Chondrocyte (in vitro differentiated cells): ENCODE data around the gene LDHAL6A. TPM values are rescaled to one million over a fixed set of nuclear protein-coding genes. Genes with fewer than 3 reads are reported as not detected.

Experiments
- DNase-seq: peaks from one replicate; pipeline ENCODE4 v3.0.0; 2021; ENCODE audit warnings: mixed read lengths, low spot score
- H3K27ac Mint-ChIP-seq: one replicate; pipeline ENCODE4 v1.8.0; 2021; ENCODE audit warnings: mild to moderate bottlenecking, moderate library complexity, mixed read lengths; ENCODE audit not compliant: unreplicated experiment
- H3K27me3 Mint-ChIP-seq: 2 replicates; pipeline ENCODE4 v1.8.0; 2021; ENCODE audit warnings: low read depth, mixed read lengths
- H3K36me3 Mint-ChIP-seq: 2 replicates; pipeline ENCODE4 v1.8.0; 2021; ENCODE audit warnings: low read depth, mixed read lengths
- H3K4me1 Mint-ChIP-seq: 2 replicates; pipeline ENCODE4 v1.8.0; 2021; ENCODE audit warnings: low read depth, mild to moderate bottlenecking, mixed read lengths
- H3K4me3 Mint-ChIP-seq: one replicate; pipeline ENCODE4 v1.8.0; 2021; ENCODE audit warnings: mild to moderate bottlenecking, moderate library complexity, mixed read lengths; ENCODE audit not compliant: unreplicated experiment
- H3K9me3 Mint-ChIP-seq: 2 replicates; pipeline ENCODE4 v1.8.0; 2021; ENCODE audit warnings: low read depth, mixed read lengths
- CTCF ChIP-seq: fragments of 200-600 bp; sonication (generic); IDR thresholded peaks from 2 replicates; pipeline ENCODE4 v1.5.0; 2021; ENCODE audit warnings: antibody characterized with exemption, mild to moderate bottlenecking, moderate library complexity
- total RNA-seq: library from RNA; stranded (reverse); gene quantifications from 3 replicates; pipeline ENCODE4 v1.2.1, GENCODE V29; 2021

The LDHAL6A gene
- total RNA-seq, 1 donor from 2014 or later = not detected

GRCh38 chr11:18420067-18420466, 35.6 kb upstream of the LDHAL6A start:
- Mint-ChIP-seq H3K4me1 (peaks cover 5% of the 10 kb centered on the region), H3K36me3 (no peaks in the 10 kb centered on the region), H3K27me3 (no peaks in the 10 kb centered on the region), H3K9me3 (no peaks in the 10 kb centered on the region), H3K4me3 (no peak overlapping the region), H3K27ac (no peak overlapping the region)
- no peak for TF ChIP-seq CTCF
- DNase-seq = no peak

- TF ChIP-seq CTCF = no peak
- H3K27ac Mint-ChIP-seq = no peak overlapping the region
- no peak overlapping the region for H3K4me3 Mint-ChIP-seq
- H3K4me1 Mint-ChIP-seq = no peaks in the 10 kb centered on the region
- H3K36me3 Mint-ChIP-seq = no peaks in the 10 kb centered on the region
- no peak for DNase-seq
- H3K9me3 Mint-ChIP-seq = no peaks in the 10 kb centered on the region
- H3K27me3 Mint-ChIP-seq = no peaks in the 10 kb centered on the region
Observed at GRCh38 chr11:18427240-18427639, 28.4 kb upstream of the LDHAL6A start.

GRCh38 chr11:18429332-18429731, 26.3 kb upstream of the LDHAL6A start:
- Mint-ChIP-seq H3K36me3 (no peaks in the 10 kb centered on the region), H3K4me1 (no peaks in the 10 kb centered on the region), H3K4me3 (no peak overlapping the region), H3K27me3 (no peaks in the 10 kb centered on the region), H3K27ac (no peak overlapping the region), H3K9me3 (no peaks in the 10 kb centered on the region)
- TF ChIP-seq CTCF = no peak
- DNase-seq = no peak

GRCh38 chr11:18438691-18439090, 17.0 kb upstream of the LDHAL6A start:
- H3K4me3 Mint-ChIP-seq = no peak overlapping the region
- no peak for TF ChIP-seq CTCF
- peaks cover 1% of the 10 kb centered on the region for H3K36me3 Mint-ChIP-seq
- no peak overlapping the region for H3K27ac Mint-ChIP-seq
- no peak for DNase-seq
- no peaks in the 10 kb centered on the region for H3K27me3 Mint-ChIP-seq
- H3K4me1 Mint-ChIP-seq = no peaks in the 10 kb centered on the region
- peaks cover 4% of the 10 kb centered on the region for H3K9me3 Mint-ChIP-seq

- Mint-ChIP-seq H3K27me3 (no peaks in the 10 kb centered on the region), H3K27ac (no peak overlapping the region), H3K9me3 (no peaks in the 10 kb centered on the region), H3K36me3 (no peaks in the 10 kb centered on the region), H3K4me1 (no peaks in the 10 kb centered on the region), H3K4me3 (no peak overlapping the region)
- no peak for TF ChIP-seq CTCF
- DNase-seq = no peak
Observed at GRCh38 chr11:18449251-18449650, 6.4 kb upstream of the LDHAL6A start.
